Measurements from ENCODE around the gene WNT7B. TPM values are rescaled to one million over a fixed set of nuclear protein-coding genes. Genes with fewer than 3 reads are reported as not detected.

The WNT7B gene
- total RNA-seq, 1 donor from 2014 or later = 14.2 TPM

DNA sequence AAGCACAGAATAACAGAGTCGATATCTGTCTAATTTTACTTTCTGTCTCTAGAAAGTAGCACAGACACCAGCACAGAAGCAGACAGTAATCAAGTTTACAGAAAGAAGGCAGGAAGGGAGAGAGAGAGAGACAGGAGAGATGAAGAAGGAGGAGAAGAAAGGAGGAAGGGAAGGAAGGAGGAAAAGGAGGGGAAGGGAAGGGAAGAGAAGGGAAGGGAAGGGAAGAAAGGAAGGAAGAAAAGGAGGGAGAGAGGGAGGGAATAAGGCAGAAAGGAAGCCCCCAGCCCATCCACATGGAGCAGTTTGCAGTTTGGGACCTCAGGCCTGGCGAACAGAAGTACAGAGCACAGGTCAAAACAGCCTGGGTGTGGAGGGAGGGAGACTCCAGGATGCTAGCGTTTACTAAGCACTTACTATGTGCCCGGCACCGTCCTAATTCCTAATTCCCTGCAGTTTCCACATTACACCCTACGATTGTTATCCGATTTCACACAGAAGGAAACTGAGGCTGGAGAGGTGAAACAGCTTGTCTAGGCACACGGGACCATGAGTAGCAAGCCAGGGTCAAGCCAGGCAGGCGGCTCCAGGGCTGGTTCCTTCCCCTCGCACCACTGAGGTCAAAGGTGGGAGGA lies 46.0 kb upstream of the WNT7B start:
- Mint-ChIP-seq H3K9me3 (no peaks in the 10 kb centered on the region), H3K27me3 (ENCODE audit: low read depth) (peaks cover 84% of the 10 kb centered on the region), H3K36me3 (ENCODE audit: low read depth) (no peaks in the 10 kb centered on the region), H3K27ac (ENCODE audit: unreplicated experiment) (no peak overlapping the region), H3K4me1 (peaks cover 6% of the 10 kb centered on the region), H3K4me3 (no peak overlapping the region)
- TF ChIP-seq, protein P1, sequence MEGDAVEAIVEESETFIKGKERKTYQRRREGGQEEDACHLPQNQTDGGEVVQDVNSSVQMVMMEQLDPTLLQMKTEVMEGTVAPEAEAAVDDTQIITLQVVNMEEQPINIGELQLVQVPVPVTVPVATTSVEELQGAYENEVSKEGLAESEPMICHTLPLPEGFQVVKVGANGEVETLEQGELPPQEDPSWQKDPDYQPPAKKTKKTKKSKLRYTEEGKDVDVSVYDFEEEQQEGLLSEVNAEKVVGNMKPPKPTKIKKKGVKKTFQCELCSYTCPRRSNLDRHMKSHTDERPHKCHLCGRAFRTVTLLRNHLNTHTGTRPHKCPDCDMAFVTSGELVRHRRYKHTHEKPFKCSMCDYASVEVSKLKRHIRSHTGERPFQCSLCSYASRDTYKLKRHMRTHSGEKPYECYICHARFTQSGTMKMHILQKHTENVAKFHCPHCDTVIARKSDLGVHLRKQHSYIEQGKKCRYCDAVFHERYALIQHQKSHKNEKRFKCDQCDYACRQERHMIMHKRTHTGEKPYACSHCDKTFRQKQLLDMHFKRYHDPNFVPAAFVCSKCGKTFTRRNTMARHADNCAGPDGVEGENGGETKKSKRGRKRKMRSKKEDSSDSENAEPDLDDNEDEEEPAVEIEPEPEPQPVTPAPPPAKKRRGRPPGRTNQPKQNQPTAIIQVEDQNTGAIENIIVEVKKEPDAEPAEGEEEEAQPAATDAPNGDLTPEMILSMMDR (conservative IDR thresholded peaks at IDR 0.05) = no peak
- no peak for DNase-seq (ENCODE audit: low read depth, low spot score)

DNA sequence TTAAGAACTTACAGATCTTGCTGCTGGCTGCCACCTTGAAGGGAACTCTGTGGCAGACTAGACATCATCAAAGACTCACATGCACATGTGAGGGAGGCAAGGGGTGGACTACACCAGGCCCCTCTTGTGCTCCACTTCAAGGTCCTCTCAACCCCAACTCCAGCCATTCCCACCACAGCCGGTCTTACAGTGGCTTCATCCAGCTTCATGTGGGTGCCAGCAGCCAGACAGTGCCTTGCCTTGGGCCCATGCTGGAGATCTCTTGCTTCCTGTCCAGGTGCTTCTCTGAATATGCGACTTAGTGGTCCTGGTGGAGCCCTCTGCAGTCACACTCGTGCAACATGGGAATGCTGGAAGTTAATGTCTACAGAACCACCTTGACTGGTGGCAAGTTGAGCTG lies 44.6 kb upstream of the WNT7B start:
- Mint-ChIP-seq H3K36me3 (ENCODE audit: low read depth) (no peaks in the 10 kb centered on the region), H3K4me3 (no peak overlapping the region), H3K27me3 (ENCODE audit: low read depth) (peaks cover 82% of the 10 kb centered on the region), H3K27ac (ENCODE audit: unreplicated experiment) (no peak overlapping the region), H3K9me3 (no peaks in the 10 kb centered on the region), H3K4me1 (peaks cover under 1% of the 10 kb centered on the region)
- TF ChIP-seq, protein P1 (conservative IDR thresholded peaks at IDR 0.05) = no peak
- DNase-seq (ENCODE audit: low read depth, low spot score) = no peak

DNA sequence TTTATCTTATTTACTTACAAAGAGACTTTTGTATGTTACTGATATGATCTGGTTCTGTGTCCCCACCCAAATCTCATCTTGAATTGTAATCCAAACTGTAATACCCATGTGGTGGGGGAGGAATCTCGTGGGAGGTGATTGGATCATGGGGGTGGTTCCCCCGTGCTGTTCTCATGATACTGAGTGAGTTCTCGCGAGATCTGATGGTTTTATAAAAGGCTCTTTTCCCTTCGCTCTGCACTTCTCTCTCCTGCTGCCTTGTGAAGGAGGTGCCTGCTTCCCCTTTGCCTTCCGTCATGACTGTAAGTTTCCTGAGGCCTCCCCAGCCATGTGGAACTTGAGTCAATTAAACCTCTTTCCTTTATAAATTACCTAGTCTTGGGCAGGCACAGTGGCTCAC lies 42.4 kb upstream of the WNT7B start:
- no peak overlapping the region for H3K27ac Mint-ChIP-seq (ENCODE audit: unreplicated experiment)

DNA sequence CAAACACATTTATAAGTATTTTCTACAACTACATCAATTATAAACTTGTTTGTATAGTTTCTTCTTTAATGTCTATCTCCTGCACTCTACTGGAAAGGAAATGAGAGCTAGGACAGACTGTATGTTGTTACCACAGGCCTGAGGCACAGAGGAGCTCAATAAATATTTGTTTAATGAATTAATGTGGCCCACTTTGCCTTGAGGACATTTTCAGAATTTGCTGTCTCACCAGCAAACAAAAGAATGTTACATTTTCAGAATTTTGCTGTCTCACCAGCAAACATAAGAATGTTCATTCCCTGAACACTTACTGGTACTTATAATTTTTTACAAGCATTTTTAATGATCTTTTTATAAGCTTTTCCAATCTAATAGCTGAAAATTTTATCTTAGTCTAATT lies 41.9 kb upstream of the WNT7B start:
- Mint-ChIP-seq H3K4me1 (peaks cover 2% of the 10 kb centered on the region), H3K9me3 (no peaks in the 10 kb centered on the region)

More for the DNA sequence above, 42.4 kb upstream of the WNT7B start:
- TF ChIP-seq, protein P1 (conservative IDR thresholded peaks at IDR 0.05) = no peak
- DNase-seq (ENCODE audit: low read depth, low spot score) = no peak
- H3K36me3 Mint-ChIP-seq (ENCODE audit: low read depth) = no peaks in the 10 kb centered on the region
- H3K4me3 Mint-ChIP-seq = no peak overlapping the region
- H3K4me1 Mint-ChIP-seq = no peaks in the 10 kb centered on the region
- no peaks in the 10 kb centered on the region for H3K9me3 Mint-ChIP-seq
- peaks cover 71% of the 10 kb centered on the region for H3K27me3 Mint-ChIP-seq (ENCODE audit: low read depth)

GRCh38 chr22:46017166-46017565 lies 40.2 kb upstream of the WNT7B start:
- no peak for DNase-seq (ENCODE audit: low read depth, low spot score)
- no peaks in the 10 kb centered on the region for H3K9me3 Mint-ChIP-seq
- peaks cover 53% of the 10 kb centered on the region for H3K27me3 Mint-ChIP-seq (ENCODE audit: low read depth)
- H3K36me3 Mint-ChIP-seq (ENCODE audit: low read depth) = no peaks in the 10 kb centered on the region
- H3K4me1 Mint-ChIP-seq = peaks cover 10% of the 10 kb centered on the region
- TF ChIP-seq, protein P1 (conservative IDR thresholded peaks at IDR 0.05) = no peak
- H3K27ac Mint-ChIP-seq (ENCODE audit: unreplicated experiment) = no peak overlapping the region
- H3K4me3 Mint-ChIP-seq = no peak overlapping the region

More for the DNA sequence above, 41.9 kb upstream of the WNT7B start:
- H3K27me3 Mint-ChIP-seq (ENCODE audit: low read depth) = peaks cover 66% of the 10 kb centered on the region
- no peaks in the 10 kb centered on the region for H3K36me3 Mint-ChIP-seq (ENCODE audit: low read depth)
- H3K27ac Mint-ChIP-seq (ENCODE audit: unreplicated experiment) = no peak overlapping the region
- TF ChIP-seq, protein P1 (conservative IDR thresholded peaks at IDR 0.05) = no peak
- DNase-seq (ENCODE audit: low read depth, low spot score) = no peak
- no peak overlapping the region for H3K4me3 Mint-ChIP-seq

All from neural crest cell (in vitro differentiated cells).